Measurements from ENCODE around the gene GIPC1.
"Not testable (repeated sequence)": the region's sequence is repeated elsewhere in the genome, so short reads cannot be mapped to it uniquely, and the experiment has no call there.

Gene GIPC1, protein sequence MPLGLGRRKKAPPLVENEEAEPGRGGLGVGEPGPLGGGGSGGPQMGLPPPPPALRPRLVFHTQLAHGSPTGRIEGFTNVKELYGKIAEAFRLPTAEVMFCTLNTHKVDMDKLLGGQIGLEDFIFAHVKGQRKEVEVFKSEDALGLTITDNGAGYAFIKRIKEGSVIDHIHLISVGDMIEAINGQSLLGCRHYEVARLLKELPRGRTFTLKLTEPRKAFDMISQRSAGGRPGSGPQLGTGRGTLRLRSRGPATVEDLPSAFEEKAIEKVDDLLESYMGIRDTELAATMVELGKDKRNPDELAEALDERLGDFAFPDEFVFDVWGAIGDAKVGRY

DNA sequence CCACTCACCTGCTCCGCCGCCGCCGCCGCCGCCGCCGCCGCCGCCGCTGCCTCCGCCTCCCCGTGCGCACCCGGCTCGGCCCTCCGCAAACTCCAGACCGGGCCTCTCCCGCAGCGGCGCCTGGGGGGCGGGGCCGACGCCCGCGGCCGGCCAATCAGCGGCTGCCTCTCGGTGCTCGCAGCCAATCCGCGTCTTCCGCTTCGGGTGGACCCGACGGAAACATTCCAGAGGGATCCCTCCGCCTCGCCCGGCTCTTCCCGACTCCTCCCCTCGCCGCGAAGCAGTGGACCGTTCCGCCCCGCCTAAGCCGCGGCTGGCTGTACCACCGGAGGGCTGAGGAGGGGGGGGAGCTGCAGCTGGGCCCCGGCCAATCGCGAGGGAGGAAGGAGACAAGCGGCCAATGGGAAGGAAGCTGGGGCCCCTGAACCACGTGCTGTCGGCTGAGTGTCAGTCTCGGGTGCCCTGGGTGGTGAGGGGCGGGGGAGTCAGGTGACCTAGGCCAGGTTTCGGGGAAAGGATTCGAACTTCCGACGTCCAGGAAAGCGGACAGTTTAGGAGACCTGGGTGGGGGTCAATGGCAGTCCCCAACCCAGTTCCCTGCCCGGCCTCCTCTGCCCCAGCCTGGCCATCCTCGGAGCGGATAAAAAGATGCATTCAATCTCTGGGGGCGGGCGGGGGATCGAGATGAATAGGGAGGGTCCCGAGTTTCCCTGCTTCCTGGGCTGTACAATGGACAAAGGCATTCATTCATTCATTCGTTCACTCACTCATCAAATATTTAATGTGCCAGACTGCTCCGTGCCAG lies at the start of gene GIPC1:
GIPC1 (minus strand) TSS at position 99 of the 805 bp plus-strand sequence. CDS start 13,151 bp downstream, outside the sequence.
- DNase-seq, result peak; percentile 98 to 99

DNA sequence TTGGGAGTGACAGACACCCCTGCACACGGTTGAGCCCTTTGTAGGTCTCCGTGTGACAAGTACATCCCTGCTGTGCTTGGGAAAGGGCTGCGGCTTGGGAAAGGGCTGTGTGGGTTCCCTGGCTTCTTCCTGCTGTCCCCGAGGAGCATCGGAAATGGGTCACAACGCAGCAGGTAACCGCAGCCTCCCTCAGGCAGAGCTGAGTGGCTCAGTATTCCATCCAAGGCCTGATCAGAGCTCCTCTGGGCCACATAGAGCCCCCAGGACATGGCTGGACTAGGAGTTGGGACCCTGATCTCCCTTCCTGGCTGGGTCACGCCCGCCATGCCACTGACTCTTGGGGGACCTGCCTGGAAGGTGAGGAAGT lies 49.8 kb upstream of the GIPC1 start:
- no peak for DNase-seq

DNA sequence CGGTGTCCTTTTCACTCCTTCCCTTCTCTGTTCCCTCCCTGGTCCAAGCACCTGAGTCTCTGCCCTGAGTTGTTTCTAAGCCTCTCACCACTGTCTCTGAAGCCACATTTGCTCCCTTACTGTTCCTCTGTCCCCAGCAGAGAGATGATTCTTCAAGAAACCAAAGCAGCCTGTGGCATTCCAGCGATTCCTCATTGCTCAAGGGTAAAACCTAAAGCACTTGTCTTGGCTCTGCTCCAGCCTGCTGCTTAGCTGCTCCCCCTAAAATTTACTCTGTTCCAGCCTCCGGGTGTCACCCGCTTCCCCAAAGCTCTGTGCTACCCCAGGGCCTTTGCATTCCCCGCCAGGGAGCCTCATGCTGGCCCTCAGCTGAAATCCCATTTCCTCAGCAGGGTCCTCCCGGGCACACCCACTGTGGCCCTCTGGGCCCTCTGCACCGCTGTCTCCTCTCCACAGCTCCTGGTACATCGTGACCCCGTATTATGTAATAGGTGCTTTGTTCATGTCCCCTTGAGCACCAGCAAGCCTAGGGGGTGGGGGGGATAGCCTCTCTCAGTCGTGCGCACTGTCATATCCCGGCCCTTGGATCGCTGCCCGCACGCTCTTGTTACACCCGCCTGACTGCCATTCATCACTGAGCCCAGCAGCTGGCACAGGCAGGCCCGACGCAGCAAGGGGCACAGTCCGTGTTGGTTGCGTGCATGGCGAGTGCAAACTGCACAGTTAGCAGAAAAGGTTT lies 49.2 kb upstream of the GIPC1 start:
- DNase-seq, result peak; percentile 93 to 96

DNA sequence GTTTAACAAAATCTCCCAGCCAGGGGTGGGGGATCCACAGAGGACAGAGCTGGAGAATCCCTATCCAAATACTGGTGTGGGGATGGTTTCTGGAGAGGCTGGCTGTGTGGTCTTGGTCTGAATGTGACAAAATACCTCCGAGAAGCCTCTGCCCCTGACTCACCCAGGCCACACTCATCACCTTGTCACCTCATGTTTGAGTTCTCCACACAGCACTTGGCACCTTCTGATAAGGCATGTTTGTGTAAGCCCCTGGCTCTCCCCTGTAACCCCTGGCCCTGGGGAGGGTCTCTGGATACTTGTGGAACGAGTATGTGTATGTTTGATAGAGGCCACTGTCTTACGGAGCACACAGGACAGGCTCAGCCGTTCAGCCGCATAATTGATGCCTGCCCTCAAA lies 48.1 kb upstream of the GIPC1 start:
- no peak for DNase-seq

DNA sequence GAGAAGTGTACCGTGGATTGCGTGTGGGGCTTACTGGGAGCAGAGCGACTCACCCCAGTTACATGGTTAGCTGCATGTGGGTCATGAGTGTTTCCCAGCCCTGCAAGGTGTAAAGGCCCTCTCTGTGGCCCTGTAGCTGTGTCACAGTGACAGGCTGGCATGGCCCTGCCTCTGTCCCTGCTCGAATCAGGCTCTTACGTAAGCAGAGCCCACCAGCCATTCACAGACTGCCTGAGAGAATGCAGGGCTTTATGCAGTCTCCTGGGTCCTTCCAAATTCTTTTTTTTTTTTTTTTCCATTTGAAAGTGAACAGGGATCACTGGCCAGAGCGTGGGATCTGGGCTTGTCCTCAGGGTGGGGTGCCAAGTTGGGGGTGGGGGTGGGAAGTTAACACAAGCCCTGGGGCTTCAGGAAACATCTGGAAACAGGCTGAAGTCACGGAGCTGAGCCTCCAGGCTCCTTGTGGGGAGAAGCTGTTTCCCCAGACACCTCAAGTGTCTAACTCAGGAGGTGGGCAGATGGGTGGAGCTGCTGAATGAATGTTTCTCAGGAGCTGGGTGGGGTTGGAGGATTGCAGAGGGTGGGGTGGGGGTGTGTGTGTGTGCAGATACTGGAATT lies 46.9 kb upstream of the GIPC1 start:
- no peak for DNase-seq

DNA sequence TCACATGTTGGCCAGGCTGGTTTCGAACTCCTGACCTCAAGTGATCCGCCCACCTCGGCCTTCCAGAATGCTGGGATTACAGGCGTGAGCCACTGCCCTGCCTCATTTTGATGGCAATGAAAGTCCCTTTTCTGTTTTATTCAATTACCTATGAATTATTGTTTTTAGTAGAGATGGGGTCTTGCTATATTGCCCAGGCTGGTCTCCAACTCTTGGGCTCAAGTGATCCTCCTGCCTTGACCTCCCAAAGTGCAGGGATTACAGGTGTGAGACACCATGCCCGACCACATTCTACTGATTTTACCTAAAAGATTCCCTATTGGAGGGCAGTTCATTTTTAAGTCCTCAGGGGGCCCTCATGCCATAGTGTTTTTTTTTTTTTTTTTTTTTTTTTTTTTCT lies 46.1 kb upstream of the GIPC1 start:
- not testable (repeated sequence) for DNase-seq

DNA sequence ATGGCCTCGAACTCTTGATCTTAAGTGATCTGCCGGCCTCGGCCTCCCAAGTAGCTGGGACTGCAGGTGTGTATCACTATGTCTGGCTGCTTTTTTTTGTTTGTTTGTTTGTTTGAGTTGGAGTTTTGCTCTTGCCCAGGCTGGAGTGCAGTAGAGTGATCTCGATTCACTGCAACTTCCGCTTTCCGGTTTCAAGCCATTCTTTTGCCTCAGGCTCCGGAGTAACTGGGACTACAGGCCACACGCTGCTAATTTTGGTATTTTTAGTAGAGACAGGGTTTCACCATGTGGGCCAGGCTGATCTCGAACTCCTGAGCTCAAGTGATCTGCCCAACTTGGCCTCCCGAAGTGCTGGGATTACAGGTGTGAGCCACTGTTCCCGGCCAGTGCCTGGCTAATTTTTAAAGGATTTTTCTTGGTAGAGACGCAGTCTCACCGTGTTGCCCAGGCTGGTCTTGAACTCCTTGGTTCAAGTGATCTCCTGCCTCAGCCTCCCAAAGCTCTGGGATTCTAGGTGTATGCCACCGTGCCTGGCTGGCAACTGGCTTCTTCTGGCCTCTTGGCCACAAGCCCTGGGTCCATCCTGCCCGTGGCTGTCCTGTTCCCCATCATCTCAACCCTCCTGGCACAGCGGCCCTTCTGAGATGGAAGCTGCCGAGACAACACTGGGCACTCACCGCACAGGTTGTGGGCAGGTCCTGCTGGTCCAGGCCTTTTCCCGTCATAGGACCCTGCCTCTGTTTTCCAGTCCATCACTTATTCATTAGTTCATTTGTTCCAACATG lies 45.0 kb upstream of the GIPC1 start:
- no peak for DNase-seq

DNA sequence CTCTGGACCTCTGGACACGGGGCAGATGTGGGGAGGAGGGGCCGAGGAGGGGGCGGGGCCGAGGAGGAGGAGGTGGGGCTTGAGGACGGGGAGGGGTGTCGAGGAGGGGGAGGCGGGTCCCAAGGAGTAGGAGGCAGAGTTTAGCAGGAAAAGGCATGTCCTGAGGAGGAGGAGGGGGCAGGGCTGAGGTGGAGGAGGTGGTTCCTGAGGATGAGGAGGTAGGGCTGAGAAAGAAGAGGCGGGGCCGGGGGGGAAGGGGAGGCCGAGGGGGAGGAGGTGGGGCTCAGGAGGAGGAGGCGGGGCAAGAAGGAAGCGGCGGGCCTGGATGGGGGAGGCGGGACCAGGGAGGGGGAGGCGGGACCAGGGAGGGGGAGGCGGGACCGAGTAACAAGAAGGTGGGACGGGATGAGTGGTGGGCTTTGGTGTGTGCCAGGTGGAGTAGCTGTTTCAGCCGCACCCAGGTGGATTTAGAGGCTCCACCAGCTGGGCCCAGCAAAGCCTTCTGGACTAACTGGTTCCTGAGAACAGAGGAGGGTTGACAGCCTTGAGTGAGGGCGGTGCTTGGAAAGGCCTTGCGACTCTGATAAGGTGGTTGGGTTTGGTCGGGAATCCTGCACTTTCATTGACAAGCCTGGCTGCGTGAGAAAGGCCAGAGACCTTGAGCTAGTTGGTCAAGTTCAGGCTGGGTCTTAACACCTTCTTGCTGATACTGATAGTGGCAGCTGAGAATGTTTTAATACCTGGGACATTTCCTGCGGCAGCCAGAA lies 41.2 kb upstream of the GIPC1 start:
- DNase-seq, result no peak

DNA sequence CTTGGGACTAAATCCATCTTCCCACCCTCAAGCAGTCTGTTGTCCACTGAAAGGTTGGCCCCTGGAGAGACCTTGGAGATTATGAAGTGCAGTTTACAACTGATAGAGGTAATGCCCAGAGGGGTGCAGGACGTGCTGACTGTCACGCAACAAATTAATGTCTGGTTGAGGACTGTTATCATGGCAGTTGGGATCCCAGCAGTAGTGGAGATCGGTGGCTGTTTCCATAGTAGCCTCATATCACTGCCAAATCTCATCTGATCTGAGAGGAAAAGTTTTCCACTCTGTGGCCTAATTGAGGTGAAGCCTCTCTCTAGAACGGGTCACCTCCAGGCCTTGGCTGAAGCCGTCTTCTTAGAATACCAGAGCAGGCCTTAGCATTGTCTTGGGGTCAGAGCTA lies 37.5 kb upstream of the GIPC1 start:
- no peak for DNase-seq

DNA sequence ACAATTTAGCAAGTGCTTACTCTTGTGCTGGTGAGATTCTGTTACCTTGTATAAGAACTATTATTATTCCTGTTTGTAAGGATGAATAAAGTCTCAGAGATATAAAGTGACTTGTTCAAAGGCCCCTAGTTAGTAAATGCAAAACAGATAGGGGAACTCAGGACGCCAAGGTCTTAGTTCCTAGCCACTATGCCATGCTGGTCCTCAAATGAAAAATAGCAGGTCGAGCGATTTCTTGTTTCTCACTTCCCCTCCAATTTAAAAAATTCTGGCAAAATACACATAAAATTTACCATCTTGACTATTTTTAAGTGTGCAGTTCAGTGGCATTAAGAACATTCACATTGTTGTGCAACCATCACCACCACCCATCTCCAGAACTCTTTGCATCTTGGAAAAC lies 34.6 kb upstream of the GIPC1 start:
- DNase-seq, result no peak

DNA sequence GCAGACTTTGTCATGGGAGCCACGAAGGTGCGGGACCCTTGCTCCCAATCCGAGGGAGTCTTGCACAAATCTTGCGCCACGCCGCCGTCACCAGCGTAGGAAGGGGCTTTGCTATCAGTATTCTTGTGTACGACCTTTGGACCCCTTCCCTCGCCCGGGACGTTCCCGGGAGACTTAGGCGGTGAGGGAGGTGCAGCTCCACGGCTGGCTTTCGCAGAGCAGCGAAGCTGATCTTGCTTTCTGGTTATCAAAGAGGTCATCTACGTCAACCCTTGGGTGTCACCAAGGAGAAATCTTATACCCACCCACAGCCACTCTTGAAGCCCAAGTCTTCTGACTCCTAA lies 34.0 kb upstream of the GIPC1 start:
- no peak for DNase-seq

DNA sequence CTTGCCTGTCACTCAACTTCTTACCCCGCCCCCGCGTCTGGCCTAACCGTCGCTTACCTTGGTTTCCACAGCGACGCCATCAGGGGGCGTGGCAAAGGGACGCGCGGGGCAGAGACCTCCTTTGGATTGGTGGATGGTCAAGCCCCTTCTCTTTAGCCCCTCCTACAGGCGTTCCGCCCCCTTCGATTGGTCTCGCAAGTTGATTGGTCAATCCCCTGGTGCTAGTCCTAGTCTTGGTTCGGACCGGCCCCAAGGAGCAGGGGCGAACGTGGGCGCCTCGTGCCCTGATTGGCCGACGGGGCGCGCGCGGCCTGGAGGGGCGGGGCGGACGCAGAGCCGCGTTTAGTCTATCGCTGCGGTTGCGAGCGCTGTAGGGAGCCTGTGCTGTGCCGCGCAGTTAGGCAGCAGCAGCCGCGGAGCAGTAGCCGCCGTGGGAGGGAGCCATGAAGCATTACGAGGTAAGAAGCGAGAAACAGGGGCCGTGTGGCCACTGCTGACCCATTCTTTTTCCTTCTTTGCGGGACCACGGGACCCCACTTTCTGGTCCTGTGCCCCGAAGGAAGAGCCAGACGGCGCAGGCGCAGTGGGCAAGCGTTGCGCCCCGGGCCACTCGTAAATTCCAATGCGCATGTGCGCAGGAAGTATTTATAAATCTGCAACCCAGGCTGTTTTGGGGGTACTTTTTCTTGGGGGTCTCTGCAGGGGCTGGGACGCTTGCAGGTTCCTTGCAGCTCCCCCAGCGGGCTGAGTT lies 33.5 kb upstream of the GIPC1 start, which contains the start of gene TECR:
TECR (plus strand) TSS at position 341 of the 751 bp plus-strand sequence; CDS start at position 444, 103 bp downstream.
- DNase-seq, result peak; percentile 99 to 100

DNA sequence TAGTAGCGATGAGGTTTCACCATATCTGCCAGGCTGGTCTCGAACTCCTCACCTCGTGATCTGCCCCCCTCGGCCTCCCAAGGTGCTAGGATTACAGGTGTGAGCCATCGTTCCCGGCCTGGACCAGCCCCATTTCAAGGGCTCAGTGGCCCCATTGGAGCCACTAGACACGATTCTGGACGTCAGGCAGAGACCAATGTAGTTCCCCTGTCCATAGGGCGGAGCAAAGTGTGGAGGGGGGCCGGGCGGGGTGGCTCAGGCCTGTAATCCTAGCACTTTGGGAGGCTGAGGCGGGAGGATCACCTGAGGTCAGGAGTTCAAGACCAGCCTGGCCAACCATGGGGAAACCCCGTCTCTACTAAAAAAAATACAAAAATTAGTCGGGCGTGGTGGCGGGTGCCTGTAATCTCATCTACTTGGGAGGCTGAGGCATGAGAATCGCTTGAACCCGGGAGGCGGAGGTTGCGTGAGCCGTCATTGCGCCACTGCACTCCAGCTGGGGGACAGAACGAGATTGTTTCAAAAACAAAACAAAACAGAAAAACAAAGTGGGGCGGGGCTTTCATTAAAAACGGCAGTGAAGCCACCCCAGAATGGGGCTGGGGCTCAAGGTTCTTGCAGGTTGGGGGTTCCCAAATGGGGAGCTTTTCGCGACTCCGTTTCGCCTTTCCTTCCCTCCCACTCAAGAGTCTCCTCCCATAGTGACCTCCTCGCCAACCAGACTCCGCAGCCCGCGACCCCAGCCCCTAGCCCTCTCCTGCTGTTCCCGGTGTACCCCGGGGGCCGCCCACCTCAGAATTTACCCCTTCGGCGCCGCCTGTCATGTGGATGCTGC lies 32.7 kb upstream of the GIPC1 start:
- DNase-seq, result no peak

DNA sequence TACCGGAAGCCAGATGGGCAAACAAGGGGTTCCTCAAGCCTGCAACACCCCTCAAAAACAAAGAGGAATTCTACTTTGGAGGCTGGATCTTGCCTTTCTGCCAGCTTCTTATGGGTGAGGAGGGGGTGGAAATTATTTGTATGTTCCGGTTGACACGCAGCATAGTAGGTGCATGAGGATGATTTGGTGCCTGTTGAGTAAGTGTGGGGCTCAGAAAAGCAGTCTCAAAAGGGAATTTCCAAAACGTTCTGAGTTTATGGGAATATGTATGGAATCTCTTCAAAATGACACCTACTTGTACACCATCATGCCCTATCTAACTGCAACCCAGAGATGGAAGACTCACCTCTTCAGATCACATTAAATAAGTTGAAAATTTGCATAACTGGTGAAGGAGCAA lies 30.5 kb upstream of the GIPC1 start:
- no peak for DNase-seq

DNA sequence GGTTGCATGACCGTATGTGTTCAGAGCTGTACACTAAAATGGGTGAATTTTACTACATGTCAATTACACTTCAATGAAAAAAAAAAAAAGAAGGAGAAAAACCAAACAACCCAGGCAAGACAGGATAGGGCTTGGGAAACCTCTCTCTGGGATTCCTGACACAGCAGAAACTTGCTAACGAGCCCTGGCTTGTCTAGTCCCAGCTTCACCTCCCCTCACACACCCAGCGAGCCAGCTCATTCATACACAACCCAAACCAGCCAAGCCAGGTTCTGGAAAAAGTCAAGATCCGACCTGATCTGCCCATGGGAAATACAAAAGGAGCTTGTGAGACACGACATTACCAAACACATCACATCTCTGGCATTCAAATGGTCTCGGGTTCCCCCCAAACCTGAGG lies 29.8 kb upstream of the GIPC1 start:
- no peak for DNase-seq

DNA sequence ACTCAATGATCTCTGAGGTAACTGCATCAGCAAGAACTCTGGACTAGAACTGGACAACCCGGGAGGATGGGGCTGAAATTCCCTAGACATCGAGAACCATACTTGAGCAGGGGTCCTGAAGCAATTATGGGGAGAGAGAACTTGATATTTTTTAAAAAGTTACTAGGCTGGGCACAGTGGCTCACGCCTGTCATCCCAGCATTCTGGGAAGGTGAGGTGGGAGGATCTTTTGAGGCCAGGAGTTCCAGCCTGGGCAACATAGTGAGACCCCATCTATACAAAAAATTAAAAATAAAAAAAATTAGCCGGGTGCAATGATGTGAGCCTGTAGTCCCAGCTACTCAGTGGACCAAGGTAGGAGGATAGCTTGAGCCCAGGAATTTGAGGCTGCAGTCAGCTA lies 24.6 kb upstream of the GIPC1 start:
- no peak for DNase-seq

DNA sequence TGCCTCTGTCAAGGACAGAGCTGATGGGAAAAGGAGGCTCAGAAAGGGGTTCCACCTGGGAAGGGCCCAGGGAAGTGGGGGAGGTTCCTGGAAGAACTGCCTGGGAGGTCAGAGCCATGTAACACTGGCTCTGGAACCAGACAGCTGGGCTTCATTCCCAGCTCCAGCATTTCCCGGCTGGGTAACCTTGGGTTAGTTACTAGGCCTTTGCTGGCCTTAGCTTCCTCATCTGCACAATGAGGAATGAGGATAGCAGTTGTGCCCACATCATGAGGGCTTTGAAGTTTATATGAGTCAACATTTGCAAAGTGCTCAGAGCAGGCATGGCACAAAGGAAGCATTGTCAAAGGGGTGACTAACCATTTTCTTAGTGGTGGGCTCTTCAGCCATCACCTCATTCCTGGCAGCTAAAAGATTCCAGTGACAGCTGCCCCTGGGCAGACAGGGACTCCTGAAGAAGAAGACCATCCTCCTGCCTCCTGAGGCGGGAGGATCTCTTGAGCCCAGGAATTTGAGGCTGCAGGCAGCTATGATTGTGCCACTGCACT lies 24.0 kb upstream of the GIPC1 start:
- DNase-seq, result no peak

DNA sequence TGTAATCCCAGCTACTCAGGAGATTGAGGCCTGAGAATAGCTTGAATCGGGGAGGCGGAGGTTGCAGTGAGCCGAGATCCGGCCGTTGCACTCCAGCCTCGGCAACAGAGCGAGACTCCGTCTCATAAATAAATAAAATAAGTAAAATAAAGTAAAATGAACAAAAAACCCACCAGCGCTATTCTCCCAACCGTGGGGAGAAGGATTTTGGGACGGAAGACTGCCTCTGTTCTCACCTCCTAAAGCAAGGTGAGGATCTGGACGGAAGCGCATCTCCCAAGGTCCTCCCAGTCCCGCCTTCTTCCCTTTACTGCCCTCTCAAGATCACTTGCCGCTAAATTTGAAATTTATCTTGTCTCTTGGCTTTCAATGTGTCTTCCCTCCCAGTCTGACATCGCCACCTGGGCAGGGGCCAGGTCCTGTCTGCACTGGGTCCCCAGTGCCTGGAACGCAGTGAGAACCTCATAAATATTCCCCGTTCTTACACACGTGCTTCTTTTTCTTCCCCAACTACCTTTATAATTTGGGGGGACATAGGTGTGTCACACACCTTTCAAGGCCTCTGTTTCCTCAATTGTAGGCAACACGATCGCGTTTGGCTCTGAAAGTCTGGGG lies 23.4 kb upstream of the GIPC1 start:
- DNase-seq, result no peak
